Measurements from ENCODE around the gene DHRSX.
"Not testable (repeated sequence)": the region's sequence is repeated elsewhere in the genome, so short reads cannot be mapped to it uniquely, and the experiment has no call there.

The DHRSX gene

DNA sequence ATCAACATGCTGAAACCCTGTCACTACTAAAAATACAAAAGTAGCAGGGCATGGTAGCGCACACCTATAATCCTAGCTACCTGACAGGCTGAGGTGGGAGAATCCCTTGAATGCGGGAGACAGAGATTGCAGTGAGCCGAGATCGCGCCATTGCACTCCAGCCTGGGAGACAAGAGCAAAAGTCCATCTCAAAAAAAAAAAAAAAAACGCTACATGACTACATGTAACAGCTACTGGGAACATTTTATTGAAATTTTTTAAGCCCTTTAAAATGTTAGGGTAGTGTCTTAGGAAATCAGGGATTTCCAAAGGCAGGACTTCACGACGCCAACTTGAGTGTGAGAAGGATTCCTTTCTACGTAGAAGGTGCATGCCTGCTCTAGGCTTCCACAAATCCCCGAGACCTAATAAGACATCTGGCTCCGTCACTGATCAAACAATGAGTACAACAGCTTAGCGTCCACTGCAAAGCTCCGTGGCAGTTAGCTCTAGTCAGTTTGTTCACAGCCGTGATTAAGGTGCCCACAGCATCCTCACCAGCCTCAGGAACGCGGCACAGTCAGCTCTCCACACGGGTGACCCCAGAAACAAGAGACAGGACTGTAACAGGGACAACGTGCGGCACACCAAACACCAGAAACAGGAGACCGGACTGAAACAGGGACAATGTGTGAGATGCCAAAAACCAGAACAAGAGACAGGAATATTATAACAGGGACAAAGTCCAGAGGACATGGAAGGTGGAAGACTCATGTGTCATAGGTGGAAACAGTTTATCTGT is 33.7 kb downstream of the DHRSX start:
- H3K4me1 ChIP-seq (ENCODE audit: control insufficient read depth, low read length), result no peaks in the 10 kb centered on the region
- no peaks in the 10 kb centered on the region for H3K9me2 ChIP-seq (replicated peaks; ENCODE audit: control insufficient read depth, low read length)
- no peak overlapping the region for H3K4me3 ChIP-seq (ENCODE audit: low read length)
- no peaks in the 10 kb centered on the region for H3F3A ChIP-seq (ENCODE audit: control insufficient read depth, insufficient read depth)
- H3K4me2 ChIP-seq (ENCODE audit: low read length), result no peak overlapping the region
- no peaks in the 10 kb centered on the region for H3K27me3 ChIP-seq (ENCODE audit: control insufficient read depth, low read length)
- H4K20me1 ChIP-seq (ENCODE audit: control insufficient read depth, insufficient read depth, low read depth, low read length), result peaks cover 7% of the 10 kb centered on the region; the same call in 1 of the 2 replicates
- no peaks in the 10 kb centered on the region for H3K9me3 ChIP-seq (ENCODE audit: control insufficient read depth, insufficient read depth, low read length)
- H3K36me3 ChIP-seq (ENCODE audit: control insufficient read depth, low read length), result no peaks in the 10 kb centered on the region
- H3K79me2 ChIP-seq (ENCODE audit: control insufficient read depth, low read length), result peaks cover 58% of the 10 kb centered on the region
- TF ChIP-seq, protein P1, sequence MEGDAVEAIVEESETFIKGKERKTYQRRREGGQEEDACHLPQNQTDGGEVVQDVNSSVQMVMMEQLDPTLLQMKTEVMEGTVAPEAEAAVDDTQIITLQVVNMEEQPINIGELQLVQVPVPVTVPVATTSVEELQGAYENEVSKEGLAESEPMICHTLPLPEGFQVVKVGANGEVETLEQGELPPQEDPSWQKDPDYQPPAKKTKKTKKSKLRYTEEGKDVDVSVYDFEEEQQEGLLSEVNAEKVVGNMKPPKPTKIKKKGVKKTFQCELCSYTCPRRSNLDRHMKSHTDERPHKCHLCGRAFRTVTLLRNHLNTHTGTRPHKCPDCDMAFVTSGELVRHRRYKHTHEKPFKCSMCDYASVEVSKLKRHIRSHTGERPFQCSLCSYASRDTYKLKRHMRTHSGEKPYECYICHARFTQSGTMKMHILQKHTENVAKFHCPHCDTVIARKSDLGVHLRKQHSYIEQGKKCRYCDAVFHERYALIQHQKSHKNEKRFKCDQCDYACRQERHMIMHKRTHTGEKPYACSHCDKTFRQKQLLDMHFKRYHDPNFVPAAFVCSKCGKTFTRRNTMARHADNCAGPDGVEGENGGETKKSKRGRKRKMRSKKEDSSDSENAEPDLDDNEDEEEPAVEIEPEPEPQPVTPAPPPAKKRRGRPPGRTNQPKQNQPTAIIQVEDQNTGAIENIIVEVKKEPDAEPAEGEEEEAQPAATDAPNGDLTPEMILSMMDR (IDR thresholded peaks at IDR 0.05; ENCODE audit: low read depth, low read length, poor library complexity, severe bottlenecking), result no peak
- TF ChIP-seq EZH2phosphoT487 (IDR thresholded peaks at IDR 0.05; ENCODE audit: borderline replicate concordance, low read length), result no peak
- H3K27ac ChIP-seq (ENCODE audit: low read depth, low read length), result no peak overlapping the region

DNA sequence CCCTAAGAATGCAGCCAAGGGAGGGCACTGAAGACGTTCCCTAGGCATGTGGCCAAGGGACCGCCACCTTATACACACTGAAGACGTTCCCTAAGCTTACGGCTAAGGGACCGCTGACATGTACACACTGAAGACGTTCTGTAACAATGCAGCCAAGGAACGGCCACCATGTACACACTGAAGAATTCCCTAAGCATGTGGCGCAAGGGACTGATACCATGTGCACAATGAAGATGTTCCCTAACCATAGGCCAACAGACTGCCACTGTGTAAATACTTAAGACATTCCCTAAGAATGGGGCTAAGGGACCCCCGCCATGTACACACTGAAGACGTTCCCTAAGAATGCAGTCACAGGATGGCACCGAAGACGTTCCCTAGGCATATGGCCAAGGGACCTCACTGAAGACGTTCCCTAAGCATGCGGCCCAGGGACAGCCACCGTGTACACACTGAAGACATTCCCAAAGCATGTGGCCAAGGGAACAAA is 36.1 kb downstream of the DHRSX start:
- no peaks in the 10 kb centered on the region for H3K4me1 ChIP-seq (ENCODE audit: control insufficient read depth, low read length)
- no peak overlapping the region for H3K27ac ChIP-seq (ENCODE audit: low read depth, low read length)
- H3K36me3 ChIP-seq (ENCODE audit: control insufficient read depth, low read length), result no peaks in the 10 kb centered on the region
- H3K9me2 ChIP-seq (replicated peaks; ENCODE audit: control insufficient read depth, low read length), result no peaks in the 10 kb centered on the region
- peaks cover 49% of the 10 kb centered on the region for H3K79me2 ChIP-seq (ENCODE audit: control insufficient read depth, low read length)
- no peak overlapping the region for H3K4me2 ChIP-seq (ENCODE audit: low read length)
- peaks cover 7% of the 10 kb centered on the region; the same call in 1 of the 2 replicates for H4K20me1 ChIP-seq (ENCODE audit: control insufficient read depth, insufficient read depth, low read depth, low read length)
- TF ChIP-seq, protein P1 (IDR thresholded peaks at IDR 0.05; ENCODE audit: low read depth, low read length, poor library complexity, severe bottlenecking), result no peak
- TF ChIP-seq EZH2phosphoT487 (IDR thresholded peaks at IDR 0.05; ENCODE audit: borderline replicate concordance, low read length), result no peak
- H3K27me3 ChIP-seq (ENCODE audit: control insufficient read depth, low read length), result no peaks in the 10 kb centered on the region
- H3K9me3 ChIP-seq (ENCODE audit: control insufficient read depth, insufficient read depth, low read length), result no peaks in the 10 kb centered on the region
- no peaks in the 10 kb centered on the region for H3F3A ChIP-seq (ENCODE audit: control insufficient read depth, insufficient read depth)
- no peak overlapping the region for H3K4me3 ChIP-seq (ENCODE audit: low read length)

DNA sequence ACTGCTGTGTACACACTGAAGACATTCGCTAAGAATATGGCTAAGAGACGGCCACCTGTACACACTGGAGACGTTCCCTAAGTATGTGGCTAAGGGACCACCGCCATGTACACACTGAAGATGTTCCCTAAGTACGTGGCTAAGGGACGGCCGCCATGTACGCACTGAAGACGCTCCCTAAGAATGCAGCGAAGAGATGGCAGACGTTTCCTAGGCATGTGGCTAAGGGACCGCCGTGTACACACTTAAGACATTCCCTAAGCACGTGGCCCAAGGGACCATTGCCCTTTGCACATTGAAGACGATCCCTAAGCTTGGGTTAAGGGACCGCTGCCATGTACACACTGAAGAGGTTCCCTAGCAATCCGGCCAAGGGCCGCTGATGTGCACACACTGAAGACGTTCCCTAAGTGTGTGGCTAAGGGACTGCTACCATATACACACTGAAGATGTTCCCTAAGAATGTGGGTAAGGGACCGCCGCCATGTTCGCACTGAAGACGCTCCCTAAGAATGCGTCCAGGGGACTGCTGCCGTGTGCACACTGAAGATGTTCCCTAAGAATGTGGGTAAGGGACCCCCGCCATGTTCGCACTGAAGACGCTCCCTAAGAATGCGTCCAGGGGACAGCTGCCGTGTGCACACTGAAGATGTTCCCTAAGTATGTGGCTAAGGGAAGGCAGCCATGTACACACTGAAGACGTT is 36.7 kb downstream of the DHRSX start:
- H4K20me1 ChIP-seq (ENCODE audit: control insufficient read depth, insufficient read depth, low read depth, low read length), result peaks cover 1% of the 10 kb centered on the region; the same call in 1 of the 2 replicates
- H3K36me3 ChIP-seq (ENCODE audit: control insufficient read depth, low read length), result no peaks in the 10 kb centered on the region
- no peaks in the 10 kb centered on the region for H3F3A ChIP-seq (ENCODE audit: control insufficient read depth, insufficient read depth)
- no peaks in the 10 kb centered on the region for H3K9me2 ChIP-seq (replicated peaks; ENCODE audit: control insufficient read depth, low read length)
- H3K4me2 ChIP-seq (ENCODE audit: low read length), result no peak overlapping the region
- H3K27me3 ChIP-seq (ENCODE audit: control insufficient read depth, low read length), result no peaks in the 10 kb centered on the region
- H3K4me1 ChIP-seq (ENCODE audit: control insufficient read depth, low read length), result no peaks in the 10 kb centered on the region
- TF ChIP-seq EZH2phosphoT487 (IDR thresholded peaks at IDR 0.05; ENCODE audit: borderline replicate concordance, low read length), result no peak
- TF ChIP-seq, protein P1 (IDR thresholded peaks at IDR 0.05; ENCODE audit: low read depth, low read length, poor library complexity, severe bottlenecking), result no peak
- H3K79me2 ChIP-seq (ENCODE audit: control insufficient read depth, low read length), result peaks cover 44% of the 10 kb centered on the region
- H3K9me3 ChIP-seq (ENCODE audit: control insufficient read depth, insufficient read depth, low read length), result no peaks in the 10 kb centered on the region
- H3K27ac ChIP-seq (ENCODE audit: low read depth, low read length), result no peak overlapping the region
- no peak overlapping the region for H3K4me3 ChIP-seq (ENCODE audit: low read length)

DNA sequence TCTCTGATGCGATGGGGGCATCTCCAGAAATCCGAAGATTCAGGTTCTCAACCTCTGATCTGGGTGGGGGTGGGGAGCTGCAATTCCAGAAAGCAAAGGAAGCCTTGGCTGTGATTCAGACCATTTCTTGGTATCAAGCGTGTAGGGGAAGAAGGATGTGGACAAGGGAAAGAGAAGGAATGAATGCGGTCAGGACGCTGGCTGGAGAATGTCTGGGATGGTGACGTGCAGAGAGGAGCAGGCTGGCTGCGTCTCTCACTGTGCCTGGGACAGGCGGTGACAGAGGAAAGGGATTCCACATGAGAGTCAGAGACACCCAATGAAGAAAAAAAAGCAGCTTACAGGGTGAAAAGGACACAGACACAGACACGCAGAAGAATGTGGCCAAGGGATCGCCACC is 37.3 kb downstream of the DHRSX start:
- not testable (repeated sequence) for H3K4me1 ChIP-seq (ENCODE audit: control insufficient read depth, low read length); H3K9me2 ChIP-seq (replicated peaks; ENCODE audit: control insufficient read depth, low read length); H3K27ac ChIP-seq (ENCODE audit: low read depth, low read length); H3K4me3 ChIP-seq (ENCODE audit: low read length); H3F3A ChIP-seq (ENCODE audit: control insufficient read depth, insufficient read depth); H3K27me3 ChIP-seq (ENCODE audit: control insufficient read depth, low read length); H3K4me2 ChIP-seq (ENCODE audit: low read length); H3K9me3 ChIP-seq (ENCODE audit: control insufficient read depth, insufficient read depth, low read length); H4K20me1 ChIP-seq (ENCODE audit: control insufficient read depth, insufficient read depth, low read depth, low read length); H3K36me3 ChIP-seq (ENCODE audit: control insufficient read depth, low read length)
- H3K79me2 ChIP-seq (ENCODE audit: control insufficient read depth, low read length), result peaks cover 40% of the 10 kb centered on the region
